Epidermal melanocyte (primary cell): ENCODE data around the gene VAV2.
"Not testable (repeated sequence)": the region's sequence is repeated elsewhere in the genome, so short reads cannot be mapped to it uniquely, and the experiment has no call there.

Source experiments
- DNase-seq: peaks from one replicate; pipeline ENCODE4 v3.0.0; 2011; ENCODE audit warnings: low spot score; ENCODE audit not compliant: insufficient read length

VAV2 gene

GRCh38 chr9:133752739-133753446 lies 239.2 kb downstream of the VAV2 start:
- DNase-seq: no peak

DNA sequence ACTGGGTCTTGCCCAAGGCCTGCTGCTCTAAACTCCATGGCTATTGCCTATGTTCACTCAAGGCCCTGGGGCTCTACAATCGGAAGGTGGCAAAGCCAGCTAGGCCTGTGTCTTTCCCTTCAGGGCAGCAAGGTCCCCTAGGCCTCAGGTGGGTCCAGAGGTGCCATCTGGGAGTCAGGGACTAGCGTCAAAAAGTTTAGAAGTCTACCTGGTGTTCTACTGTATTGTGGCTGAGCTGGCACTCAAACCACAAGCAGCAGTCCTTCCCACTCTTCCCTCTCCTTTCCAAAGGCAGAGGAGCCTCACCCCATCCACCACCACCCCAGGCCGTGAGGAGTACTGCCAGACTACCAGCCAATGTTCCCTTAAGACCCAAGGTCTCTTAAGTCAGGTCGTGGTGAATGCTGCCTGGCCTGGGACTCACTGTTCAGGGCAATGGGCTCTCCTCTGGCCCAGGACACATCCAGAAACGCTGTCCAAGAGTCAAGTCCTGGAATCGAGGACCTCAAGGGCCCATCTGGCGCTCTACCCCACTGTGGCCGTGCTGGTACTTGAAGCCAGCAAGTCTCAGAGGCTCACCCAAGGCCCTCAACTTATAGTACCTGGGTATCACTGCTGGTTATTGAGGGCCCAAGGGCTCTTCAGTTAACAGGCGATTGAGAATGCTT lies 241.0 kb downstream of the VAV2 start:
- no peak for DNase-seq

GRCh38 chr9:133747309-133747708 lies 244.8 kb downstream of the VAV2 start:
- DNase-seq: no peak

DNA sequence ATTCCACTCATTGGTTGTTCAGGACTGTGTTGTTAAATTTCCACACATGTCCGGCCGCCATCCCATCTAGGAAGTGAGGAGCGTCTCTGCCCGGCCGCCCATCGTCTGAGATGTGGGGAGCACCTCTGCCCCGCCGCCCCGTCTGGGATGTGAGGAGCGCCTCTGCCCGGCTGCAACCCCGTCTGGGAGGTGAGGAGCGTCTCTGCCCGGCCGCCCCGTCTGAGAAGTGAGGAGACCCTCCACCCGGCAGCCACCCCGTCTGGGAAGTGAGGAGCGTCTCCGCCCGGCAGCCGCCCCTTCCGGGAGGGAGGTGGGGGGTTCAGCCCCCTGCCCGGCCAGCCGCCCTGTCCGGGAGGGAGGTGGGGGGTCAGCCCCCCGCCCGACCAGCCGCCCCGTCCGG lies 247.6 kb downstream of the VAV2 start:
- DNase-seq: not testable (repeated sequence)

DNA sequence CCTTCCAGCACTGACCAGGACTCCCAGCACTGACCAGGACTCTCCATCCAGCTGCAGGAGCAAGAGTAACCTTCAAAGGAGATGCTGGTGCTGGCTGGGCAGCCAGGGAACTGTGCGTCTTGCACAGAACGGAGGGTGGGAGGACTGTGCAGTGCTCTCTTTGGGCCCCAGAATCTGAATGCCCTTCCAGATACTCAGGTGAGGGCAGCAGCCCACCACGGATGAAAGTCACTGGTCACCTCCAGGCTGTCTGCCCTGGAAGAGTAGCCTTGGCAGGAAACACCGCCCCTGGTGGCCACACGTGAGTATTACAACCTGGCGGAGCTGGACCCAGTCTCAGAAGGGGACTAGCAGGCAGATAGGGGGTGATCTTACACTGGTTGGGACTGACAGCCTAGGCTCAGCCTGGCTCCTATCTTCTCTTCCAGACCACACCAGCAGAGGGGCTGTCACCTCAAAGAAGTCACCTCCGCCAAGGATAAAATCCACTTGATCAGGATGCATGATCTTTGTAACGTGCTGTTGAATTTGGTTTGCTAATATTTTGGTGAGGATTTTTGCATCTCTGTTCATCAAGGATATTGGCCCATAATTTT lies 249.2 kb downstream of the VAV2 start:
- DNase-seq: peak; percentile 91

- DNase-seq: peak; percentile 10
Observed at GRCh38 chr9:133742251-133742650, 249.9 kb downstream of the VAV2 start.

DNA sequence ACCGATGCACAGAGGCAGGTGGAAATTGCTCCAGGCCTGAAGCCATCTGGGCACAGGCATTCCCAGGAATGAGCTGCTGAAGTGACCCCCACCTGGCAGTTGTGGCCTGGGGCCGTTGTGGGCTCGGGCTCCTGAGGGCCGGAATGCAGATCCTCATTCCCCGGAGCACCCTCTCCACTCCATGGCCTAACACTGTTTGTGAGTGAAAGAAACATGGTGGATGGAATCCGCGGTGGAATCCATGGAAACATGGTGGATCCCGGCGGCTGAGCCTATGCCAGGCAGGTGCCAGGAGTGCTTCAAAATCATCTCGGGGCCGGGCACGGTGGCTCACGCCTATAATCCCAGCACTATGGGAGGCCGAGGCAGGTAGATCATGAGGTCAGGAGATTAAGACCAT lies 250.4 kb downstream of the VAV2 start:
- no peak for DNase-seq

DNA sequence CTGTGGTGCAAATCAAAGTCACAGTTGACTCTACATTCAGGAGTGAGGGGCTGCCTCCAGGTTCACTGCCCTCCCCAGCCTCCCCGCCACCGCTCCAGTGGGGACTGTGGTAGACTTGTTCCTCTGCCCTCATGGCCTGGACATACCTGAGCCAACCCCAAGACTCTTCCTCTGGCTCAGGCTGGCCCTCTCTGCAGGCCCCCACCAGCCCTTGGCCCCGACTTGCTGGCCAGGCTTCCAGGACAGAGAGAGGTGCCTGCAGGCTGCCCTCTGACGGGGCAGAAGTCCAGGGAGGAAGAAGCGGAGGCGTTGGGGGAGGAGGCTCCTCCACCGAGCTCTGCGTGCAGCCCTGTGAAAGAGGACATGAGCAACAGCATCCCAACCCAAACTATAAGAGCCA lies 251.2 kb downstream of the VAV2 start:
- no peak for DNase-seq

DNA sequence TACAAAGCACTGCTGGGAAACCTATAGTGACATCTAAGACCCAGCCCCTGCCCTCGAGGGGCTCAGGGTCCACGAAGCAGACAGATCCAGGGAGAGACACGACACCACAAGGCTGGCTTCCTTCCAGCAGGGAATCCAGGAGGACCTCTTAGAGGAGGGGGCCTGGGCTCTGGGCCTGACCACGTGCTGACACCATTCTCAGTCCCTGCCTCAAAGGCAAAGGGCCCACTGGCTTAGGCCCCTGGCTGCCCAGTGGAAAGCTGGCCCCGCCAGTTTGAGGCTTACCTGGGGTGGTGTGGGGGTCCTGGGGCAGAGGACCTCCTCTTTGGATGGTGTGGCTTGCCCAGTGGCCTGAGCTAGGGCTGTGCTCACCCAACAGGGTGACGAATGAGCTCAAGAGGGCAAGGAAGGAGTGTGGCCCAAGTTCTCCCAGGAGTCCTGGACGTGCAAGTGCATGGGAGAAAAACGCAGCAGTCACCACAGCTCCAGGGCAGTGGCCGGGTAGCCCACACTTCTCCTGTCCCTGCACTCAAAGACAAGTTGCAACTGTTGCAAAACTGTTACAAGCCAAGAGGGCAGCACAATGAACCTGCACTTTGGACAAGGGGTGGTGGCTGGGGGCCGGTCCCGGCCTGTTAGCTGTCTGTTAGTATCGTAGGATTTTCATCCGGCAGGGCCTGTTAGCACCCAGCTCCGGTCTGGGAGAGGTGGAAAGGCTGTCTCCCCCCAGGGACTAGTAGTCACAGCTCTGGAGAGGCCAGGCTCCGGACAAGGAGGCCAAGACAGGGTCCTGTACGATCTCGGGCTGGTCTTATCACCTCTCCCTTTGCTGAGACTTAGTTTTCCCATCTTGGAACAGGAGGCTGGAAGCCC lies 252.5 kb downstream of the VAV2 start:
- DNase-seq: peak; percentile 4

GRCh38 chr9:133738640-133739225 lies 253.4 kb downstream of the VAV2 start:
- DNase-seq: no peak

DNA sequence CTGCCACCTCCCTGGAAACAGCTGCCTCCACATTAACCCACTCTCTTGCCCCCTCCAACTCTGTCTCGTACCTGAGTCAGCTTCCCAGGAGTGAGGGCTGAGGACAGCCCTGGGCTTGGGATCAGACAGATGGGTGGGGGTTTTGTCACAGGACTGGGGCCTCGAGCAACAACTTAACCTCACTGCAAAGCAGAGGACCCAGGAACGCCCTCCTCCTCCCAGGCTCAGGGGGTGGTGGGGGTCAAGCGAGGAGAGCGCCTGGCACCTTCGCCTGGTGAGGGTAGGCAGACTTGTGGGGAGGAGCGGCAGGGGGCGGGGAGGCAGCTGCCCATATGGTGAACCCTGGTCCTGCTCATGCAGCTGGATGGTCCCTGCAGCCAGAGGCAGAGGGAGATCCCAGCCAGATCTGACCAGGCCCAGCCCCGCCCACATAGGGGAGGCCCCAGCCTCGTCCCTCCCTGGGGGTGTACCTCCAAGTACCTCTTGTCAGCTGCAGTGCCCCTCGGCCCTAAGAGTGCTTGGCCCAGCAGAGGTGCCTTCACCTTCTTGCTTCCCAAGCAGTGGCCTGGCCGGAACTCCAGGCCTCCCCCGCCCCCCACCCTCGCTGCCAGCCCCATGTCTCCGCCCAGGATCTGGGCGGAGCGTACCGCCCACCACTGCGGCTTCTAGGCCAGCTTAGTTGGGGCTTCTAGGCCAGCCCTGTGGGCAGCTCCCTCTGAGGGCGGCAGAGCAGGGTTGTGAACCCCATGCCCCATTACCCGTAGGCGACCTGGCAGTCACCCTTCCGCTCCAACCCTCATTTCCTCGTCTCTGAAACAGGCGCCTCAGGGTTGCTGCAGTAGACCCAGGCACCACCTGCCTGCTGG lies 254.1 kb downstream of the VAV2 start, which contains the start of gene SARDH:
SARDH (minus strand) TSS at position 579 of the 866 bp plus-strand sequence. CDS start 4,179 bp downstream, outside the sequence.
- DNase-seq: peak; percentile 81

DNA sequence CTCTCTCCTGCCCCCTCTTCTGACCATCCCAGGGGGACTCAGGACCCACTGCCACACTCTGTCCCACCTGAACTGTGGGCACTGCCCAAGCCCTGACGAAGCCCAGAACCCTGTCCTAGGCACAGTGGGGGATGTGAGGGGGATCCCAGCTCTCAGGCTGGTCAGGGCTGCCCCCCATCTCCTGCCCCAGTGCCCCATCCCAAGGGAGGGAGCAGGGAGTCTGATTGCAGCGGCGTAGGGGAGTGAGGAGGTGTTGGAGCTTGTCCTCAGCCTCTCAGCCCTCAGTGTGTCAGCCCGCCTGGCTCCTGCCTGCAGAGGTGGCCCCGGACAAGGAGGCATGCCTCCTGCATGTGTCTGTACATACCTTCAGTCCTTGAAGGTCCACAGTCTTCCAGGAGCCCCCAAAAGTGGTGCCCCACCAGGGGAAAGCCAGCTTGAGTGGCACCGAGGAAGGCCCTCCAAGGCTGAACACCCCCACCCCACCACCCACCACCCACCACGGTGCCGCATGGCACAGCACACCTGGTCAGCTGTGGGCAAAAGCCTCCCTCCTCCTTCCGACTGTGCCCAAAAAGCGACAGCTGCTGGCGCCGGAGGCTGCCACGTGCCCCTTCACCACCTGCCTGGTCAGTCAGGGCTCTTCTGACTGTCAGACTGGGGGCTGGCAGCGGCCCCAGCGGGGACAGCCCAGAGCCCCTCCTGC lies 254.9 kb downstream of the VAV2 start:
- DNase-seq: no peak

DNA sequence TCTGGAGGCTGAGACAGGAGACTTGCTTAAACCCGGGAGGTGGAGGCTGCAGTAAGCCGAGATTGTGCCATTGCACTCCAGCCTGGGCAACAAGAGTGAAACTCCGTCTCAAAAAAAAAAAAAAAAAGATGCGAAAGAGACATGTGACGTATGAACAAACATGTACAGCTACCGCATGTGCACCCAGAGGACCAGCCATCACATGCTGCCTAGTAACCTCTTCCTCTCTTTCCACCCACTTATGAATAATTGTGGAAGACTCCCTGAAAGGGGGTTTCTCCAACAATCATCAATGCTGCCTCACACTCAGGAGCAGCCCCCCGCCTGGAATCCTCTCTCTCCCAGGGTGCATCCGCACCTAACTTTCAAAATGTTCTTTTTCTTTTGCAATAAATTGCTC lies 256.2 kb downstream of the VAV2 start:
- DNase-seq: no peak

GRCh38 chr9:133735415-133735775 lies 256.7 kb downstream of the VAV2 start:
- DNase-seq: no peak

GRCh38 chr9:133734590-133735414 lies 257.3 kb downstream of the VAV2 start:
- DNase-seq: no peak

- no peak for DNase-seq
Observed at GRCh38 chr9:133733796-133734533, 258.2 kb downstream of the VAV2 start.

DNA sequence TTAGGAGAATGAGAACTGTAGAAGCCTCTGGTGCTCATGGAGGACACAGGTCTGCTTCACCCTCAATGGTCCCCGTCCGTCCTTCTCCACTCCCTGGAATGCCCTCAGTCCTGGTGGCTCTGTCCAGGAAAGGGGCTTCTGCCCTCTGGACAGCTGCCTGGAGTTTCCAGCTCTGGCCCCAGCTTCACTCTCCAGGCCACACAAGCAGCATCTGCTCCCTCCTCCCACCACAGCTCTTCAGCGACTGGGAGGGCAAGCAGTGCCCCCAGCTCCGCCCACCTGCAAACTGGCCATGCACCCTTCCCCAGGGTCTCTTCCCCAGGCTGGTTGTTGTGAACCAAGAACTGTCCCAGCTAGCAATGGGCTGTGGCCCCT lies 258.7 kb downstream of the VAV2 start:
- DNase-seq: no peak
